Left ventricle myocardium inferior (tissue), 1 donor: ENCODE data around the gene ETV3L. TPM values are rescaled to one million over a fixed set of nuclear protein-coding genes. Genes with fewer than 3 reads are reported as not detected.

ENCODE experiments used
- DNase-seq: peaks from one replicate; pipeline ENCODE4 v3.0.0-alpha.2; 2020
- H3K27ac ChIP-seq: fragments of 200-600 bp; replicated peaks from 2 replicates; pipeline ENCODE4 v1.8.0; 2021
- H3K27me3 ChIP-seq: fragments of 200-600 bp; 2 replicates; pipeline ENCODE4 v1.8.0; 2021; ENCODE audit warnings: low read depth
- H3K36me3 ChIP-seq: fragments of 200-600 bp; 2 replicates; pipeline ENCODE4 v1.8.0; 2021
- H3K4me1 ChIP-seq: fragments of 200-600 bp; 2 replicates; pipeline ENCODE4 v1.8.0; 2021
- H3K4me3 ChIP-seq: fragments of 200-600 bp; 2 replicates; pipeline ENCODE4 v1.8.0; 2021; ENCODE audit warnings: mild to moderate bottlenecking, moderate library complexity
- H3K9me3 ChIP-seq: fragments of 200-600 bp; replicated peaks from 2 replicates; pipeline ENCODE4 v1.8.0; 2021
- CTCF ChIP-seq: fragments of 200-600 bp; IDR thresholded peaks from 2 replicates; pipeline ENCODE4 v1.8.0; 2021; ENCODE audit warnings: antibody characterized with exemption, mild to moderate bottlenecking, borderline replicate concordance
- intact Hi-C: fragments of 100-400 bp; cut with micrococcal nuclease; formaldehyde crosslinking; loops from one replicate; pipeline ENCODE4 v1.11.0; 2022
- total RNA-seq: library from RNA; stranded (reverse); fragmentation: NEBNext Ultra II Directional; extraction: Animal tissue kit (Norgen Biotek cat#: 25700); gene quantifications from one replicate; pipeline ENCODE4 v1.2.1, GENCODE V29; 2021
- donor health status: DM: no; HTN: yes; CAD: no; lungs with severe emphysema.

ETV3L gene
- total RNA-seq, 1 donor from 2014 or later, result not detected

GRCh38 chr1:157132111-157132510 is 32.5 kb upstream of the ETV3L start:
- H3K27ac ChIP-seq, result no peak overlapping the region
- no peak for DNase-seq
- H3K9me3 ChIP-seq, result no peaks in the 10 kb centered on the region
- peaks cover 38% of the 10 kb centered on the region for H3K4me1 ChIP-seq
- no peak overlapping the region for H3K4me3 ChIP-seq
- H3K36me3 ChIP-seq, result peaks cover 88% of the 10 kb centered on the region
- no peaks in the 10 kb centered on the region for H3K27me3 ChIP-seq
- no peak for TF ChIP-seq CTCF
- intact Hi-C loops, result no loop called here

DNA sequence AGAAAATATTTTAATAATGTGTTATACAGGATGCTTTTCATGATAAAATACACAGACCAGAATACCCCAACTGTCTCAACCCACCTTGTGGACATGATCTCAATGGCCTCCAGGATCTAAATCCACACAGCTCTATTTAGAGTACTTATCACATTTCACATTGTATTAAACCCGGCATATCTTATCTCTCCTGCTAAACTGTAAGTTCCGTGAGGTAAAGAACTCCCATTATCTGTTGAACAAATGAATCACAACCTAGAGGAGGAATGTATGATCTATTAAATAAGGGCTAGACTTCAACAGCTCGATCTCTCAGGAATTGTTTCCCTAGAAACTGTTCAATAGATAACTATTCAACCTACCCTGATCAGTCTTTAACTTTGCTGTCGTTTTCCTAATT is 31.7 kb upstream of the ETV3L start:
- Histone ChIP-seq H3K36me3 (peaks cover 91% of the 10 kb centered on the region), H3K9me3 (no peaks in the 10 kb centered on the region), H3K4me3 (no peak overlapping the region), H3K4me1 (peaks cover 30% of the 10 kb centered on the region), H3K27ac (no peak overlapping the region), H3K27me3 (no peaks in the 10 kb centered on the region)
- no peak for DNase-seq
- intact Hi-C loops, result no loop called here
- TF ChIP-seq CTCF, result no peak

- H3K9me3 ChIP-seq, result no peaks in the 10 kb centered on the region
- peaks cover 8% of the 10 kb centered on the region for H3K4me1 ChIP-seq
- no peak overlapping the region for H3K27ac ChIP-seq
- H3K36me3 ChIP-seq, result peaks cover 68% of the 10 kb centered on the region
- DNase-seq, result no peak
- no peak for TF ChIP-seq CTCF
- no peaks in the 10 kb centered on the region for H3K27me3 ChIP-seq
- H3K4me3 ChIP-seq, result no peak overlapping the region
- intact Hi-C loops, result no loop called here
Measured at GRCh38 chr1:157124855-157125254, 25.2 kb upstream of the ETV3L start.

- Histone ChIP-seq H3K27me3 (peaks cover 5% of the 10 kb centered on the region), H3K36me3 (peaks cover 20% of the 10 kb centered on the region), H3K9me3 (no peaks in the 10 kb centered on the region), H3K4me3 (no peak overlapping the region), H3K27ac (no peak overlapping the region), H3K4me1 (peaks cover 14% of the 10 kb centered on the region)
- TF ChIP-seq CTCF, result no peak
- DNase-seq, result no peak
- intact Hi-C loops, result no loop called here
Measured at GRCh38 chr1:157119448-157119847, 19.8 kb upstream of the ETV3L start.

DNA sequence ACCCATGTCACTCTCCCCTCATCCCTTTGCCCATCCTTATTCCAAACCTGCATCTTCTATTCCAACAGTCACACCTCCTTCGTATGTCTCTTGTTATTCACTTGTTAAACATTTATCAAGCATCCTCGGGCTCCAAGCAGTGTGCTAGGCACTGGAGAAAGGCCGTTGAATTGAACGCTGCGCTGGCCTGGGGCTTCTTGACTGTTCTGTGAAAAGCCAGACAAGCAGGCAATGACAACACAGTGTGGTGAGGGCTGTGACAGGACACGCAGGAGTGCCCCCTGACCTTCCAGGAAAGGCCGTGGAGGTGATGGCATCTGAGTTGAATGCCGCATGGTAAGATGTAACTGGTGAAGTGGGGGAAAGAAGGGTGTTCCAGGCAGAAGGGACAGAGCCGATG is 19.4 kb upstream of the ETV3L start:
- H3K27ac ChIP-seq, result no peak overlapping the region
- no peaks in the 10 kb centered on the region for H3K9me3 ChIP-seq
- H3K36me3 ChIP-seq, result peaks cover 16% of the 10 kb centered on the region
- no peak overlapping the region for H3K4me3 ChIP-seq
- no peak for TF ChIP-seq CTCF
- H3K27me3 ChIP-seq, result peaks cover 10% of the 10 kb centered on the region
- intact Hi-C loops, result no loop called here
- DNase-seq, result no peak
- H3K4me1 ChIP-seq, result peaks cover 12% of the 10 kb centered on the region
